Measurements from ENCODE around the gene PCGF2. TPM values are rescaled to one million over a fixed set of nuclear protein-coding genes. Genes with fewer than 3 reads are reported as not detected.
"Not testable (repeated sequence)": the region's sequence is repeated elsewhere in the genome, so short reads cannot be mapped to it uniquely, and the experiment has no call there.

PCGF2 gene
- total and polyA plus RNA-seq, 2 donors from 2014 or later: 62.2 to 111 TPM

DNA sequence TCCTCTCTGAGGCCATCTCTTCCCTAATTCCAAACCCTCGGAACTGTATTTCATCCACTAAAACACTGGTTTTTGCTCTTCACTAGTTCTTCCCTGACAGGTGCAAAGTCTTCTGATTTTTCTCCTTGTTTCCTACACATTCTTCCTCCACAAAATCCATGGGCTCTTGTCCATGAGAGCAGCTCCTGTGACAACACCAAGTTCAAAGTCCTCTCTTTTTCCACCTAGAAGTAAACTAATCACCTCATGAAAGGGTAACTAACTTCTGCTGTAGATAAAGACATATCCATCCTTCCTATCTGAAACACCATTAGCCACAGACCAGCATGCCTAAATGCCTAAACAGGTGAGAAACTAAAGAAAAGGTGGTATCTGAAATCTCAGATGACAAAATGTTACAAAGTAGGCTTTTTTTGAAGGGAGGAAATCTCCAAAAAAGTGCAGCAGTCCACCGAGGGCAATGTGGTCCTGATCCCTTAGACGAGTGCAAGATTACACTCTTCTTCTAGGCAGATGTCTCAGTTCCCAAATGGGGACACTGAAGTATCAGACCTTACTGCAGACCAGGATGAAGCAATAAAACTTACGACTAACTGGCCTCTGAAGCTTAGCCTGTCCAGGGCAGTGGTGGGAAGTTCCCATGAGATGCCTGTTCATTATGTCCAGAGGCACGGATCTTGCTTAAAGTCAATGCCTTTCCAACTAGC is 48.5 kb upstream of the PCGF2 start:
- no peak for FAIRE-seq
- Histone ChIP-seq H3K9ac (ENCODE audit: low read length in 3 of 3) (no peak overlapping the region), H3K4me3 (ENCODE audit: low read length in 3 of 3) (peak overlapping the region in 2 of 3 donors; percentile 9 to 69), H3K27me3 (ENCODE audit: control insufficient read depth, insufficient read depth, low read length) (no peaks in the 10 kb centered on the region), H3K4me1 (ENCODE audit: control insufficient read depth in 2 of 3, insufficient read depth in 2 of 3, low read depth in 1 of 3, low read length in 3 of 3) (peaks cover 5 to 22% (median 7%) of the 10 kb centered on the region in 3 donors), H3K9me3 (ENCODE audit: control insufficient read depth in 2 of 3, insufficient read depth in 1 of 3, low read length in 3 of 3) (no peaks in the 10 kb centered on the region), H3K27ac (ENCODE audit: low read depth in 2 of 2, low read length in 2 of 2) (no peak overlapping the region), H3K36me3 (ENCODE audit: control insufficient read depth in 2 of 3, insufficient read depth in 3 of 3, low read length in 3 of 3) (peaks cover 0 to 10% (median 2%) of the 10 kb centered on the region in 3 donors)
- TF ChIP-seq CTCF (IDR thresholded peaks at IDR 0.05; ENCODE audit: borderline replicate concordance, extremely low read depth, insufficient read depth): no peak
- intact Hi-C loops (cut with DNase I): no loop called here
- DNase-seq: no peak

DNA sequence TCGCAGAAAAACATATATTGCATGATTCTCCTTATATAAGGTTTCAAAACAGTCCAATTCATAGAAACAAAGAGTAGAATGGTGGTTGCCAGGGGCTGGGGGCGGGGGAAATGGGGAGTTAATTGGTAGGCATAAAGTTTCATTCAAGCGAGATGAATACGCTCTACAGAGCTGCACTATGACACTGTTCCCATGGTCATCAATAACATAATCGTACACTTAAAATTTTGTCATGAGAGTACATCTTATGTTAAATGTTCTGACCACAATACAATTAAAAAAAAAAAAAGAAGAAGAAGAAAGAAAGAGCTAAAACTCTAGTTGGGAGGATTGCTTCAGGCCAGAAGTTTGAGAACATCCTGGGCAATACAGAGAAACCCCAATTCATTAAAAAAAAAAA is 46.1 kb upstream of the PCGF2 start:
- FAIRE-seq (no peak), DNase-seq (no peak)
- Histone ChIP-seq H3K36me3 (ENCODE audit: control insufficient read depth in 2 of 3, insufficient read depth in 3 of 3, low read length in 3 of 3) (peaks cover 0 to 4% (median 2%) of the 10 kb centered on the region in 3 donors), H3K9ac (ENCODE audit: low read length in 3 of 3) (no peak overlapping the region), H3K4me1 (ENCODE audit: control insufficient read depth in 2 of 3, insufficient read depth in 2 of 3, low read depth in 1 of 3, low read length in 3 of 3) (peaks cover 3 to 24% (median 10%) of the 10 kb centered on the region in 3 donors), H3K27ac (ENCODE audit: low read depth in 2 of 2, low read length in 2 of 2) (no peak overlapping the region), H3K4me3 (ENCODE audit: low read length in 3 of 3) (no peak overlapping the region), H3K9me3 (ENCODE audit: control insufficient read depth in 2 of 3, insufficient read depth in 1 of 3, low read length in 3 of 3) (no peaks in the 10 kb centered on the region), H3K27me3 (ENCODE audit: control insufficient read depth, insufficient read depth, low read length) (no peaks in the 10 kb centered on the region)
- TF ChIP-seq CTCF (IDR thresholded peaks at IDR 0.05; ENCODE audit: borderline replicate concordance, extremely low read depth, insufficient read depth): no peak
- intact Hi-C loops (cut with DNase I): no loop called here

DNA sequence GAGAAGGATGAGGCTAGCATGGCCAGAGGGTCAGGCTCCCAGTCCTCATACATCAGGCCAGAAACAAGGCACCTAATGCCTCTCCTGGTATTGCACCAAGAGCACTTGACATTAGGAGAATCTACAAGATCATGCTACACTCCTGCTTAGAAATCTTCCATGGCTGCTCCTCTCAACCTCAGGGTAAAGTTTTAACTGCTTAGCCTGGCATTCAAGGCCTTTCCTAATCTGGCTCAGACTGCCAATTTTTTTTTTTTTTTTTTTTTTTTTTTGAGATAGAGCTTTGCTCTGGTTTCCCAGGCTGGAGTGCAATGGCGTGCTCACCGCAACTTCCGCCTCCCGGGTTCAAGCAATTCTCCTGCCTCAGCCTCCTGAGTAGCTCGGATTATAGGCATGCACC is 43.0 kb upstream of the PCGF2 start:
- Histone ChIP-seq H3K27ac (ENCODE audit: low read depth in 2 of 2, low read length in 2 of 2) (no peak overlapping the region), H3K4me3 (ENCODE audit: low read length in 3 of 3) (no peak overlapping the region), H3K9ac (ENCODE audit: low read length in 3 of 3) (no peak overlapping the region), H3K9me3 (ENCODE audit: control insufficient read depth in 2 of 3, insufficient read depth in 1 of 3, low read length in 3 of 3) (no peaks in the 10 kb centered on the region), H3K27me3 (ENCODE audit: control insufficient read depth, insufficient read depth, low read length) (no peaks in the 10 kb centered on the region), H3K36me3 (ENCODE audit: control insufficient read depth in 2 of 3, insufficient read depth in 3 of 3, low read length in 3 of 3) (peaks cover 4 to 11% (median 6%) of the 10 kb centered on the region in 3 donors), H3K4me1 (ENCODE audit: control insufficient read depth in 2 of 3, insufficient read depth in 2 of 3, low read depth in 1 of 3, low read length in 3 of 3) (peaks cover 0 to 7% (median 4%) of the 10 kb centered on the region in 3 donors)
- no peak for DNase-seq
- no peak for TF ChIP-seq CTCF (IDR thresholded peaks at IDR 0.05; ENCODE audit: borderline replicate concordance, extremely low read depth, insufficient read depth)
- no peak for FAIRE-seq
- intact Hi-C loops (cut with DNase I): no loop called here

- H3K9ac ChIP-seq (ENCODE audit: low read length in 3 of 3); FAIRE-seq; intact Hi-C loops (cut with DNase I); H3K4me1 ChIP-seq (ENCODE audit: control insufficient read depth in 2 of 3, insufficient read depth in 2 of 3, low read depth in 1 of 3, low read length in 3 of 3); DNase-seq; H3K4me3 ChIP-seq (ENCODE audit: low read length in 3 of 3); H3K27me3 ChIP-seq (ENCODE audit: control insufficient read depth, insufficient read depth, low read length); H3K27ac ChIP-seq (ENCODE audit: low read depth in 2 of 2, low read length in 2 of 2); H3K9me3 ChIP-seq (ENCODE audit: control insufficient read depth in 2 of 3, insufficient read depth in 1 of 3, low read length in 3 of 3): not testable (repeated sequence)
- peaks cover 8 to 20% (median 10%) of the 10 kb centered on the region in 3 donors for H3K36me3 ChIP-seq (ENCODE audit: control insufficient read depth in 2 of 3, insufficient read depth in 3 of 3, low read length in 3 of 3)
These were observed 42.1 kb upstream of the PCGF2 start for GRCh38 chr17:38790148-38790707.
